ENCODE measurements around the gene CAPN7. TPM values are rescaled to one million over a fixed set of nuclear protein-coding genes. Genes with fewer than 3 reads are reported as not detected.

Gene CAPN7
- total and polyA plus RNA-seq, 2 donors = 25.5 to 31.4 TPM

- peaks cover 0 to 29% of the 10 kb centered on the region in 2 donors for H3K4me1 ChIP-seq (ENCODE audit: control insufficient read depth in 2 of 2, insufficient read depth in 2 of 2, low read length in 2 of 2)
- H3K27me3 ChIP-seq (ENCODE audit: control insufficient read depth in 2 of 2, insufficient read depth in 1 of 2, low read length in 1 of 2) = no peaks in the 10 kb centered on the region
- peaks cover 0 to 24% of the 10 kb centered on the region in 2 donors for H3K36me3 ChIP-seq (ENCODE audit: control insufficient read depth in 2 of 2, insufficient read depth in 2 of 2, low read length in 1 of 2)
- H3K9me3 ChIP-seq (ENCODE audit: control insufficient read depth in 2 of 2, insufficient read depth in 1 of 2, low read length in 1 of 2) = no peaks in the 10 kb centered on the region
- no peak overlapping the region for H3K27ac ChIP-seq (ENCODE audit: low read depth in 1 of 2, low read length in 1 of 2)
- DNase-seq (ENCODE audit: low read depth in 6 of 9, low spot score in 9 of 9) = no peak
- WGBS = 97% methylated on average over 7 of the region's 7 CpGs
- H3K4me3 ChIP-seq (ENCODE audit: low read length in 2 of 2) = no peak overlapping the region
These were observed 95.7 kb downstream of the CAPN7 start for GRCh38 chr3:15301761-15302160.

Other genes with a start within 250 kb of the CAPN7 start
- 24.6 TPM for gene MRPS25, start 140.9 kb upstream of the CAPN7 start, total RNA-seq
- gene MRPS25, start 140.9 kb upstream of the CAPN7 start, polyA plus RNA-seq = 48.9 TPM
- gene RBSN, start 107.1 kb upstream of the CAPN7 start, total RNA-seq = 8.0 TPM
- 8.7 TPM for gene RBSN, start 107.1 kb upstream of the CAPN7 start, polyA plus RNA-seq
- gene SH3BP5, start 126.3 kb downstream of the CAPN7 start, total RNA-seq = 29.1 TPM
- gene SH3BP5, start 126.3 kb downstream of the CAPN7 start, polyA plus RNA-seq = 64.3 TPM
- 27.0 TPM for gene METTL6, start 221.3 kb downstream of the CAPN7 start, total RNA-seq
- gene METTL6, start 221.3 kb downstream of the CAPN7 start, polyA plus RNA-seq = 16.7 TPM
- gene EAF1, start 221.4 kb downstream of the CAPN7 start, total RNA-seq = 13.4 TPM
- gene EAF1, start 221.4 kb downstream of the CAPN7 start, polyA plus RNA-seq = 7.1 TPM

Measured in thymus (tissue), 11 donors.